CD8-positive, alpha-beta memory T cell (primary cell): ENCODE data around the gene SOCS4. TPM values are rescaled to one million over a fixed set of nuclear protein-coding genes. Genes with fewer than 3 reads are reported as not detected.
A peak's percentile ranks its signal among the peaks of the same experiment; 100 is the strongest.

Source experiments
- CTCF ChIA-PET: fragments of 350-600 bp; sonication (Branson Sonifier 250); formaldehyde crosslinking; loops from one replicate; lab custom pipeline; 2021; ENCODE audit warnings: antibody characterized with exemption; lab: Charles Lee
- POLR2A ChIA-PET: fragments of 350-600 bp; sonication (Branson Sonifier 250); formaldehyde crosslinking; loops from one replicate; lab custom pipeline; 2021; ENCODE audit warnings: antibody characterized with exemption; lab: Charles Lee
- DNase-seq, 5 donors: peaks; one replicate each; pipeline versions ENCODE4 v3.0.0 to v3.0.0-alpha.2; 2020 to 2022; ENCODE audit warnings: mixed read lengths in 1 of 5
- H3K27ac ChIP-seq: one replicate; pipeline ENCODE4 v1.7.0; 2013; ENCODE audit warnings: low read depth, mild to moderate bottlenecking, low read length, moderate library complexity
- H3K27me3 ChIP-seq: 2 replicates; pipeline ENCODE4 v1.7.0; 2013; ENCODE audit warnings: low read length, mild to moderate bottlenecking; ENCODE audit not compliant: insufficient read depth, poor library complexity, severe bottlenecking
- H3K36me3 ChIP-seq: 2 replicates; pipeline ENCODE4 v1.7.0; 2013; ENCODE audit warnings: mild to moderate bottlenecking, low read length, moderate library complexity; ENCODE audit not compliant: insufficient read depth
- H3K4me1 ChIP-seq: 2 replicates; pipeline ENCODE4 v1.7.0; 2013; ENCODE audit warnings: mild to moderate bottlenecking, low read length, moderate library complexity; ENCODE audit not compliant: insufficient read depth
- H3K4me3 ChIP-seq: 2 replicates; pipeline ENCODE4 v1.7.0; 2013; ENCODE audit warnings: mild to moderate bottlenecking, low read length
- H3K9me3 ChIP-seq: 2 replicates; pipeline ENCODE4 v1.7.0; 2013; ENCODE audit warnings: mild to moderate bottlenecking, low read length
- H3K27ac Mint-ChIP-seq, 8 donors: one replicate each; pipeline ENCODE4 v1.8.0; 2020 to 2021; ENCODE audit warnings: mixed read lengths in 8 of 8, mild to moderate bottlenecking in 6 of 8, inconsistent platforms in 3 of 8, moderate library complexity in 3 of 8
- H3K27me3 Mint-ChIP-seq, 2 donors: one replicate each; pipeline ENCODE4 v1.8.0; 2020 to 2021; ENCODE audit warnings: mixed read lengths in 2 of 2, mild to moderate bottlenecking in 1 of 2, moderate library complexity in 1 of 2
- H3K36me3 Mint-ChIP-seq, 3 donors: one replicate each; pipeline ENCODE4 v1.8.0; 2020 to 2021; ENCODE audit warnings: mixed read lengths in 3 of 3, inconsistent platforms in 1 of 3, mild to moderate bottlenecking in 1 of 3
- H3K4me1 Mint-ChIP-seq, 3 donors: one replicate each; pipeline ENCODE4 v1.8.0; 2020 to 2021; ENCODE audit warnings: mixed read lengths in 3 of 3, inconsistent platforms in 1 of 3, mild to moderate bottlenecking in 1 of 3
- H3K4me3 Mint-ChIP-seq, 7 donors: one replicate each; pipeline ENCODE4 v1.8.0; 2020 to 2021; ENCODE audit warnings: mixed read lengths in 7 of 7, mild to moderate bottlenecking in 6 of 7, moderate library complexity in 4 of 7, inconsistent platforms in 2 of 7
- H3K9me3 Mint-ChIP-seq, 5 donors: one replicate each; pipeline ENCODE4 v1.8.0; 2020 to 2022; ENCODE audit warnings: mixed read lengths in 5 of 5, mild to moderate bottlenecking in 3 of 5, moderate library complexity in 2 of 5, inconsistent platforms in 1 of 5
- polyA plus RNA-seq: library from polyadenylated mRNA; unstranded; fragments of 300-500 nt; fragmentation: Illumina TruSeq; gene quantifications from one replicate; pipeline ENCODE4 v1.2.3, GENCODE V29; 2021
- total RNA-seq, 2 experiments: library from RNA; stranded (reverse); gene quantifications; one replicate each; pipeline ENCODE4 v1.2.3, GENCODE V29; 2021

Gene SOCS4
- total and polyA plus RNA-seq, 3 experiments from 2014 or later, result 2.3 to 44.8 (median 38.0) TPM

DNA sequence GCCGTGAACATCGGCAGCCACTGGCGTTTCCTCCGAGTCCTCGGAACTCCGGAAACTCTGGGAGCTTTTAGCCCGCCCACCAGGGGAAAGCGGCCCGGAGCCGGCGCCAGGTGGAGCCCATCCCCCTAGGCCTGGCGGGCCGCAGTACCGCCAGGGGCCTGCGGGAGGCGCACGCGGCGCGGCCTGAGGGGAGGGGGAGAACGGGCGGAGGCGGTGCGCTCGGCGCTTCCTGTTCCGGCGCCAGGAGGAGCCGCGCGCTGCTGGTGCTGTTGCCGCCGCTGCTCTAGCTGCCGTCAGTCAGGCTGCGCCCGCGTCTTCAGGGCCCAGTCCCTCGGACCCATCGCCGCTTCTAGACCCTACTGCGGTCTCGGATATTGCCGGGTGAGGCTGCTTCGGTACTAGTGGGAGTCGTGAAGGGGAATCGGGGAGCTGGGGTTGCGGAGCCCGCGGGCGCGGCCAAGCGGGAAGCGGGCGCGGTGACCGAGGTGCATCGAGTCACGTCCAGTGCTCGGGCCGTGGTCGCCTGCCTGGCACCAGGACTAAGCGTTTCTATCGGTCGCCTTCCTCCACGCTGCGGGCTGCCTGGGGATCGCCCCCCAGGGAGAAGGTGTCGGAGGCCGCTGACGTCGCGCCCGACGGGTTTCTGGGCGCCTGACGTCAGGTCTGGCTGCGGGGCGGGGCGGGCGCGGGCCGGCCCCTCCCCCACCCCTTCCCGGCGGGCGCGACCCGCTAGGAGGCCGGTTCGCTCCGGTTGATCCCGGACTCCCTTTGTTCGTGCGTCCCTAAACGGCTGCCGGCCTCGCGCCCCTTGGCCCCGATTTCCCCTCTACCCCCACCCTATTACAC lies 24.6 kb downstream of the SOCS4 start, which contains the start of gene MAPK1IP1L:
TSS of gene MAPK1IP1L (plus strand) at position 225 of the 846 bp plus-strand sequence. CDS start 10,037 bp downstream, outside the sequence.
- H3K27ac Mint-ChIP-seq, result peak within 1 kb of the TSS; percentile 93 to 100 (median 99)
- peak within 1 kb of the TSS; percentile 83 to 95 (median 92) for H3K4me3 Mint-ChIP-seq
- no peaks in the 10 kb centered on the region for H3K36me3 ChIP-seq
- no peaks in the 10 kb centered on the region for H3K9me3 Mint-ChIP-seq
- H3K4me1 ChIP-seq, result peaks cover 33% of the 10 kb centered on the region
- ChIA-PET CTCF (interaction anchor here (0.6 to 2.3 kb wide), 36 partner anchors 8 to 281 kb away, joined by 3 to 28 read pairs (median 5); partner anchors contain the start of genes DLGAP5, FBXO34, SOCS4 and WDHD1), POLR2A (interaction anchor here (0.6 to 2.4 kb wide), 8 partner anchors 8 to 486 kb away, joined by 3 to 18 read pairs (median 4); partner anchors contain the start of genes FBXO34, SOCS4 and WDHD1)
- peak within 1 kb of the TSS; percentile 94 for H3K4me3 ChIP-seq
- no peaks in the 10 kb centered on the region for H3K27me3 ChIP-seq
- H3K27me3 Mint-ChIP-seq, result peaks cover 0 to 1% of the 10 kb centered on the region in 2 donors
- H3K36me3 Mint-ChIP-seq, result peaks cover 0 to 35% (median 2%) of the 10 kb centered on the region in 3 donors
- H3K27ac ChIP-seq, result peak within 1 kb of the TSS; percentile 100
- peak; percentile 84 to 92 (median 90) for DNase-seq
- no peaks in the 10 kb centered on the region for H3K9me3 ChIP-seq
- peaks cover 44 to 54% (median 51%) of the 10 kb centered on the region in 3 donors for H3K4me1 Mint-ChIP-seq

DNA sequence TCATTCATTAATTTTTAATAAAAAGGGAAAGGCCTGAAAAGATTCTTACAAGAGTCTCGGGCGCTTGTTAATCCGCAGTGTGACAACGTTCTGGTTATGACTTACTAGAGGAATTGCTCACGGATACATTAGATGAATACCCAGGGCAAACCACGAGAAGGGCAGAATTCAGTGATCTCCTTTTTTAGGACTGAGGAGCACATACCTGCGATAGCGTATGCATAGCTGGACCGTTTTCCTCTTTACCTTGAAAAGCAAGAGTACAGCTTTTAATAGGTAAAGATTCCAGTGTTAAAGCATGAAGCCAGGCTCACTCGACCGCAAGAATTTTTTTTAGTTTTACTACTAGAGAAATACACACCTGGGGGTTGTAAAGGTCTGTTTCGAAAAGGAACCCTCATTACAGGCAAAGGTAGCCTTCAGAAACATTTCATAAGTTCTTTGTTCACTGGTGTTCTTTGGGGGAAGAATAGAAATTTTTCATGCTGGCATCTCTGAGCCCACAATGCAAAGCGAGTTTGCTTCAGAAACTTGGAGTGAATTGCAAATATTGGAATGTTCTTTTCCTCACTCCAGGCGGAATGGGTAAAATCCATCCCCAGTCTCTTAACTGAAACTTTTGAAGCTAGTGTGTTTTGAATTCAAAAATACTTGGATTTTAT lies 25.4 kb downstream of the SOCS4 start:
- CTCF ChIA-PET, result interaction anchor here (0.6 to 2.3 kb wide), 23 partner anchors 8 to 280 kb away, joined by 3 to 28 read pairs (median 6); partner anchors contain the start of genes FBXO34, SOCS4 and WDHD1
- peak overlapping the region; percentile 94 for H3K4me3 ChIP-seq
- peaks cover 0 to 1% of the 10 kb centered on the region in 2 donors for H3K27me3 Mint-ChIP-seq
- H3K27ac Mint-ChIP-seq, result peak overlapping the region; percentile 93 to 100 (median 99)
- H3K27me3 ChIP-seq, result no peaks in the 10 kb centered on the region
- H3K4me1 Mint-ChIP-seq, result peaks cover 46 to 58% (median 54%) of the 10 kb centered on the region in 3 donors
- peaks cover 0 to 38% (median 2%) of the 10 kb centered on the region in 3 donors for H3K36me3 Mint-ChIP-seq
- POLR2A ChIA-PET, result interaction anchor here (1.0 to 2.4 kb wide), 4 partner anchors 25 to 78 kb away, joined by 4 to 18 read pairs (median 6); partner anchors contain the start of genes SOCS4 and WDHD1
- H3K9me3 Mint-ChIP-seq, result no peaks in the 10 kb centered on the region
- H3K27ac ChIP-seq, result peak overlapping the region; percentile 100
- H3K4me1 ChIP-seq, result peaks cover 33% of the 10 kb centered on the region
- H3K9me3 ChIP-seq, result no peaks in the 10 kb centered on the region
- H3K36me3 ChIP-seq, result no peaks in the 10 kb centered on the region
- H3K4me3 Mint-ChIP-seq, result peak overlapping the region; percentile 83 to 95 (median 92)
- no peak for DNase-seq

DNA sequence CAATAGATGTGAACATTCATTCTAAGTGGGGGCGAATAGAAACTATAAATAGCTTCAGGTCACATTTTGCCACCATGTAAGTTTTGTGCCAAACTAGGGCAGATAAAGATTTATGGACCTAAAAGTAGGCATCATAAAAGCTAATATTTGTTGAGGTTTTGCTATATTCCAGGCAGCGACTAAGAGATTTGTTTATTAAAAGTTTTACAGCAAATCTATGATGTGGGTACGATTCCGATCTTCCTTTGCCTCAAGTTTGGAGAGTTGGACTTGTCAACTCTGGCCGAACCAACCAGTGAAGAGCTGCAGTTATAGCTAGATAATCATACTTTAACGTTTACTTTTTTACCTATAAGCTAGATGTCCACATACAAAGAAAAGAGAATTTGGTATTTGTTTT lies 26.0 kb downstream of the SOCS4 start:
- Mint-ChIP-seq H3K4me3 (peak overlapping the region; percentile 83 to 95 (median 92)), H3K27ac (peak overlapping the region; percentile 93 to 100 (median 99)), H3K4me1 (peaks cover 48 to 59% (median 58%) of the 10 kb centered on the region in 3 donors), H3K9me3 (no peaks in the 10 kb centered on the region), H3K36me3 (peaks cover 0 to 42% (median 4%) of the 10 kb centered on the region in 3 donors), H3K27me3 (peaks cover 0 to 1% of the 10 kb centered on the region in 2 donors)
- Histone ChIP-seq H3K27me3 (no peaks in the 10 kb centered on the region), H3K27ac (peak overlapping the region; percentile 100), H3K4me1 (peaks cover 33% of the 10 kb centered on the region), H3K4me3 (no peak overlapping the region), H3K36me3 (no peaks in the 10 kb centered on the region), H3K9me3 (no peaks in the 10 kb centered on the region)
- DNase-seq, result no peak
- CTCF ChIA-PET, result interaction anchor here (0.6 to 0.7 kb wide), 2 partner anchors 9 to 27 kb away, joined by 3 read pairs; partner anchors contain the start of gene WDHD1
- POLR2A ChIA-PET, result interaction anchor here (1.4 to 2.4 kb wide), 2 partner anchors 26 to 50 kb away, joined by 4 to 18 read pairs; partner anchors contain the start of gene SOCS4

DNA sequence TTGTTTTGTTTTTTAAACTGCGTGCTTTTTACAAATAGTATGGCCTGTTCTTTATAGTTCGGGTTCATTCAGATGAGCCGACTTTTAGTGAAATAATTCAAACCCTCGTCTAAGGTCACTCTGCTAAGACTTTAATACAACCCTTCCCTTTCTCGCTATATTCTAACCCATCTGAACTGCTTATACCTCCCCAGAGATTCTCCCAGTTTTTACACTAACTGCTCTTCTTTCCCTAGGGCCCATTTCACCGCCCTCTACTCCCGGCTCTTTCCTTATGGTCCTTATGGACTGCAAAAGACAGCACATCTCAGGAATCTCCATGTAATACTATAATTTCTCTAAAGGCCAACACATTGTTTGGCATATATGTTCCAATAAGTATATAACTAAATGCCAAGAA lies 26.5 kb downstream of the SOCS4 start:
- Histone ChIP-seq H3K27me3 (no peaks in the 10 kb centered on the region), H3K36me3 (no peaks in the 10 kb centered on the region), H3K4me1 (peaks cover 33% of the 10 kb centered on the region), H3K9me3 (no peaks in the 10 kb centered on the region), H3K27ac (no peak overlapping the region), H3K4me3 (no peak overlapping the region)
- no peaks in the 10 kb centered on the region for H3K9me3 Mint-ChIP-seq
- peak overlapping the region; percentile 44 to 100 (median 94) for H3K27ac Mint-ChIP-seq
- no peak for DNase-seq
- CTCF ChIA-PET, result interaction anchor here (0.7 kb wide), 1 partner anchor 9 kb away, joined by 3 read pairs; no protein-coding TSS in a partner anchor
- POLR2A ChIA-PET, result interaction anchor here (1.4 to 2.4 kb wide), 2 partner anchors 26 to 50 kb away, joined by 4 to 18 read pairs; partner anchors contain the start of gene SOCS4
- H3K27me3 Mint-ChIP-seq, result peaks cover 0 to 1% of the 10 kb centered on the region in 2 donors
- H3K36me3 Mint-ChIP-seq, result peaks cover 0 to 46% (median 7%) of the 10 kb centered on the region in 3 donors
- H3K4me1 Mint-ChIP-seq, result peaks cover 51 to 64% (median 63%) of the 10 kb centered on the region in 3 donors
- H3K4me3 Mint-ChIP-seq, result peak overlapping the region; percentile 83 to 95 (median 92)

- no peak for DNase-seq
- Histone ChIP-seq H3K36me3 (no peaks in the 10 kb centered on the region), H3K4me1 (peaks cover 33% of the 10 kb centered on the region), H3K9me3 (no peaks in the 10 kb centered on the region), H3K27me3 (no peaks in the 10 kb centered on the region), H3K27ac (no peak overlapping the region), H3K4me3 (no peak overlapping the region)
- POLR2A ChIA-PET, result no interaction called here
- CTCF ChIA-PET, result no interaction called here
- Mint-ChIP-seq H3K4me3 (peak overlapping the region in 5 of 7 donors; percentile 10 to 94 (median 83)), H3K27ac (peak overlapping the region in 7 of 8 donors; percentile 66 to 100 (median 85)), H3K9me3 (no peaks in the 10 kb centered on the region), H3K27me3 (peaks cover 0 to 1% of the 10 kb centered on the region in 2 donors), H3K4me1 (peaks cover 53 to 67% (median 65%) of the 10 kb centered on the region in 3 donors), H3K36me3 (peaks cover 0 to 48% (median 7%) of the 10 kb centered on the region in 3 donors)
Observed at GRCh38 chr14:55054098-55054497, 27.1 kb downstream of the SOCS4 start.

GRCh38 chr14:55057919-55058318 lies 30.9 kb downstream of the SOCS4 start:
- no peaks in the 10 kb centered on the region for H3K27me3 ChIP-seq
- H3K9me3 ChIP-seq, result no peaks in the 10 kb centered on the region
- no peaks in the 10 kb centered on the region for H3K9me3 Mint-ChIP-seq
- ChIA-PET CTCF (no interaction called here), POLR2A (no interaction called here)
- no peak for DNase-seq
- H3K4me3 Mint-ChIP-seq, result no peak overlapping the region
- peaks cover 0 to 68% (median 12%) of the 10 kb centered on the region in 3 donors for H3K36me3 Mint-ChIP-seq
- H3K4me3 ChIP-seq, result no peak overlapping the region
- H3K36me3 ChIP-seq, result peaks cover 8% of the 10 kb centered on the region
- no peak overlapping the region for H3K27ac ChIP-seq
- H3K4me1 Mint-ChIP-seq, result peaks cover 56 to 86% (median 77%) of the 10 kb centered on the region in 3 donors
- H3K27ac Mint-ChIP-seq, result peak overlapping the region in 4 of 8 donors; percentile 11 to 84 (median 33)
- peaks cover 35% of the 10 kb centered on the region for H3K4me1 ChIP-seq
- H3K27me3 Mint-ChIP-seq, result no peaks in the 10 kb centered on the region

GRCh38 chr14:55059333-55059732 lies 32.3 kb downstream of the SOCS4 start:
- H3K36me3 Mint-ChIP-seq, result peaks cover 0 to 70% (median 11%) of the 10 kb centered on the region in 3 donors
- no peaks in the 10 kb centered on the region for H3K27me3 ChIP-seq
- ChIA-PET POLR2A (interaction anchor here (2.2 kb wide), 1 partner anchor 8 kb away, joined by 4 read pairs; the partner anchor contains the start of gene MAPK1IP1L), CTCF (interaction anchor here (0.8 to 1.4 kb wide), 2 partner anchors 9 to 17 kb away, joined by 3 to 5 read pairs; no protein-coding TSS in a partner anchor)
- no peaks in the 10 kb centered on the region for H3K9me3 ChIP-seq
- H3K4me3 ChIP-seq, result no peak overlapping the region
- H3K9me3 Mint-ChIP-seq, result no peaks in the 10 kb centered on the region
- H3K4me1 ChIP-seq, result peaks cover 24% of the 10 kb centered on the region
- H3K27ac Mint-ChIP-seq, result peak overlapping the region in 5 of 8 donors; percentile 5 to 83 (median 49)
- DNase-seq, result no peak
- H3K36me3 ChIP-seq, result peaks cover 16% of the 10 kb centered on the region
- peaks cover 47 to 76% (median 72%) of the 10 kb centered on the region in 3 donors for H3K4me1 Mint-ChIP-seq
- H3K27ac ChIP-seq, result no peak overlapping the region
- no peaks in the 10 kb centered on the region for H3K27me3 Mint-ChIP-seq
- no peak overlapping the region for H3K4me3 Mint-ChIP-seq
